Coronary artery (tissue), 2 donors: ENCODE data around the gene ZNF692.
"Not testable (repeated sequence)": the region's sequence is repeated elsewhere in the genome, so short reads cannot be mapped to it uniquely, and the experiment has no call there.

ENCODE experiments used
- DNase-seq: peaks from one replicate; pipeline ENCODE4 v3.0.0-alpha.2; 2017; ENCODE audit warnings: low spot score
- H3K27ac ChIP-seq, 2 donors: fragments of 200-600 bp; sonication (generic); one replicate each; pipeline ENCODE4 v1.5.1; 2016 to 2019
- H3K4me3 ChIP-seq: fragments of 200-600 bp; sonication (generic); 2 replicates; pipeline ENCODE4 v1.5.1; 2016; ENCODE audit warnings: mild to moderate bottlenecking, moderate library complexity
- CTCF ChIP-seq: fragments of 200-600 bp; sonication (generic); IDR thresholded peaks from one replicate; pipeline ENCODE4 v1.5.1; 2019; ENCODE audit warnings: antibody characterized with exemption

Gene ZNF692

GRCh38 chr1:248900637-248901036 is 41.8 kb upstream of the ZNF692 start:
- no peak for TF ChIP-seq CTCF
- H3K4me3 ChIP-seq = no peak overlapping the region

GRCh38 chr1:248897412-248898337 is 38.8 kb upstream of the ZNF692 start:
- no peak for DNase-seq
- Histone ChIP-seq H3K4me3 (no peak overlapping the region), H3K27ac (no peak overlapping the region)
- no peak for TF ChIP-seq CTCF

More at GRCh38 chr1:248900637-248901036, 41.8 kb upstream of the ZNF692 start:
- no peak overlapping the region for H3K27ac ChIP-seq
- no peak for DNase-seq

DNA sequence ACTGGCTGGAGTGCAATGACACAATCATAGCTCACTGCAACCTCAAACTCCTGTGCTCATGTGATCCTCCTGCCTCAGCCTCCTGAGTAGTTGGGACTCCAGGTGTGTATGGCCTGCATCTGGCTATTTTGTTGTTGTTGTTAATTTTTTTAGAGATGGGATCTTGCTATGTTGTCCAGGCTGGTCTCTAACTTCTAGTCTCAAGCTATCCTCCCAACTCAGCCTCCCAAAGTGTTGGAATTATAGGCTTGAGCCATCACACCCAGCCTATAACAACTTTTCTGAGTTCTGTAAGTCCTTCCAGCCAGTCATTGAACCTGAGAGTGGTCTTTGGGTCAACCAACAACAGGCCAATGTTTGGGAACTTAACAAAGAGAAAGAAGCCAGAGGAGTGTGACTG is 36.0 kb upstream of the ZNF692 start:
- no peak for DNase-seq
- Histone ChIP-seq H3K4me3 (no peak overlapping the region), H3K27ac (no peak overlapping the region)
- TF ChIP-seq CTCF = no peak

- no peak overlapping the region for H3K4me3 ChIP-seq
- no peak overlapping the region for H3K27ac ChIP-seq
- TF ChIP-seq CTCF = no peak
- no peak for DNase-seq
Observed at GRCh38 chr1:248892590-248892989, 33.7 kb upstream of the ZNF692 start.

DNA sequence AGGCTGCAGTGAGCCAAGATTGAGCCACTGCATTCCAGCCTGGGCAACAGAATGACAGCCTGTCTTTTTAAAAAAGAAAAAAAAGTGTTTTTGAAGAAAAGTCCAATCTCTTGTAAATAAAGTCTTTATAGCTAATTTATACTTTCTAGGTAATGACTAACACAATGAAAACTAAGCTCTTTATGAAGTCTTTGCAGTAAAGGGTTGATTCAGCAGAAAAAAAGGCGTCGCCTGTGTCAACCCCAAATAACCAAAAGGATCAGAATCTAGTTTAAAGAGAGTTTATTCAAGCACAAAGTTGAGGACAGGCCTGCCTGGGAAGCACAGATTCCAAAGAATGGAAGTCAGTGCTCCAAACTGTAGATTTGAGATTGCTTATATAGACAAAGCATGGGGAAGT is 32.9 kb upstream of the ZNF692 start:
- Histone ChIP-seq H3K4me3 (no peak overlapping the region), H3K27ac (no peak overlapping the region)
- no peak for TF ChIP-seq CTCF
- no peak for DNase-seq

DNA sequence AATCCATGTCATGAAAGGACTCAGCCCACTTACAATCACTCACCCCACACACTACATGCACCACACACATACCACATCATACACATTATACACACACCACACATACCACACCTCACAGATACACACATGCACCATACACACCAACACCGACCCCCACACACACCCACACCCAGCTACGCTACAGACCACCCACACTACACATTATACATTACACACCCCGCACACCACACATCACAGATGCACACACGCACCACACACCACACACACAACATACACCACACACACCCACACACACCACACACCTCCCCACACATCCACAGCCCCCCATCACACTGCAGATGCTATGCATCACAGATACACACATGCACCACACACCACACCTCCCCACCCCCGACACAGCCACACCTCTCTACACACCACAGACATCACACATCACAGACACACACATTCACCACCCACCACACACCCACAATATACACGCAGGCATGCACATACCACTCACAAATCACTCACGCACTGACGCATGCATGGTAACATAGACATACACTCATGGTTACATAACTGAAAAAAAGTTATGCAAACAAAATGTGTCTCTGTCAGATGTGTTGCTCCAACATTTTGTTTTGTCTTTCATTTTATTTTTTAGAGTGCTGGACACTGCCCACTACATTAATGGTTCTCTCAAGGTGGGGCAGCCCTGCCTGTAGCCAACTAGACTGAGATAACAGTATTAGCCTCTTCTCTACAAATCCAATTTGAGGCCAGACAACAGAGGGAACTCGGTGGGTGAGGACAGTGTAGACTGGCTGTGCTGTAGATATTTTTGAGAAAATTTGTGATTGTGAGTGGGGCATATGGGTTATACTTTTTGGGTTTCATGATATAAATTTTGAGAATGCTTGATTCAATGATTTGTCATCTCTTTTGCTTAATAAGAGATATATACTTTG is 31.9 kb upstream of the ZNF692 start:
- H3K4me3 ChIP-seq = no peak overlapping the region
- no peak for TF ChIP-seq CTCF
- no peak overlapping the region for H3K27ac ChIP-seq
- no peak for DNase-seq

- H3K27ac ChIP-seq, DNase-seq, H3K4me3 ChIP-seq: not testable (repeated sequence)
Observed at GRCh38 chr1:248889914-248890243, 31.0 kb upstream of the ZNF692 start.
